ENCODE data around the gene ROM1.

Gene ROM1

GRCh38 chr11:62646825-62647608, 34.0 kb downstream of the ROM1 start:
- no peak overlapping the region for H3K14ac ChIP-seq (ENCODE audit: low read length in 2 of 2)
- H4K91ac ChIP-seq (ENCODE audit: low read length), result peak overlapping the region; percentile 53
- no peak overlapping the region for H2AFZ ChIP-seq (ENCODE audit: low read depth, low read length)
- WGBS, result 78% methylated on average over 31 of the region's 32 CpGs
- H2BK15ac ChIP-seq (ENCODE audit: low read depth, poor library complexity, severe bottlenecking), result peak overlapping the region; percentile 12
- no peak for DNase-seq
- no peak overlapping the region for H2BK120ac ChIP-seq (ENCODE audit: low read depth, low read length)
- peaks cover 14% of the 10 kb centered on the region for H3K4me1 ChIP-seq (ENCODE audit: control insufficient read depth, insufficient read depth, low read depth, low read length)
- no peak overlapping the region for H2AK5ac ChIP-seq (ENCODE audit: low read length, severe bottlenecking)
- no peak overlapping the region for H4K8ac ChIP-seq (ENCODE audit: low read length)
- H3K23ac ChIP-seq (ENCODE audit: low read length in 2 of 2), result no peak overlapping the region
- H3K79me1 ChIP-seq (replicated peaks; ENCODE audit: low read length, poor library complexity, severe bottlenecking), result peaks cover 21% of the 10 kb centered on the region
- peak overlapping the region in 1 of 2 experiments; percentile 95 for H3K4me3 ChIP-seq (ENCODE audit: insufficient read depth in 1 of 2, low read depth in 1 of 2, low read length in 2 of 2)
- H3K4ac ChIP-seq (ENCODE audit: low read depth in 1 of 2, low read length in 2 of 2), result no peak overlapping the region
- H3K18ac ChIP-seq (ENCODE audit: low read depth in 1 of 2, low read length in 2 of 2), result no peak overlapping the region
- no peak overlapping the region for H2BK5ac ChIP-seq (ENCODE audit: low read depth, low read length, poor library complexity, severe bottlenecking)
- peak overlapping the region; percentile 65 for H3K9ac ChIP-seq (ENCODE audit: low read length)
- peaks cover 45 to 50% of the 10 kb centered on the region in 2 experiments for H3K36me3 ChIP-seq (ENCODE audit: control insufficient read depth in 1 of 2, insufficient read depth in 2 of 2, low read depth in 1 of 2, low read length in 2 of 2)
- no peaks in the 10 kb centered on the region for H3K27me3 ChIP-seq (ENCODE audit: control insufficient read depth in 1 of 2, insufficient read depth in 1 of 2, low read length in 2 of 2)
- no peak overlapping the region for H3K27ac ChIP-seq (ENCODE audit: low read length, poor library complexity, severe bottlenecking)
- H3K4me2 ChIP-seq (ENCODE audit: low read length, poor library complexity, severe bottlenecking), result peak overlapping the region; percentile 1
- H3K9me3 ChIP-seq (ENCODE audit: control insufficient read depth, low read length), result no peaks in the 10 kb centered on the region
- H2BK12ac ChIP-seq (ENCODE audit: low read length in 2 of 2), result peak overlapping the region in 1 of 2 experiments; percentile 71

- Histone ChIP-seq H3K9me3 (ENCODE audit: control insufficient read depth, low read length) (no peaks in the 10 kb centered on the region), H4K91ac (ENCODE audit: low read length) (no peak overlapping the region), H3K18ac (ENCODE audit: low read depth in 1 of 2, low read length in 2 of 2) (no peak overlapping the region), H3K36me3 (ENCODE audit: control insufficient read depth in 1 of 2, insufficient read depth in 2 of 2, low read depth in 1 of 2, low read length in 2 of 2) (peaks cover 45 to 49% of the 10 kb centered on the region in 2 experiments), H3K27ac (ENCODE audit: low read length, poor library complexity, severe bottlenecking) (no peak overlapping the region), H2AFZ (ENCODE audit: low read depth, low read length) (no peak overlapping the region), H3K4ac (ENCODE audit: low read depth in 1 of 2, low read length in 2 of 2) (no peak overlapping the region), H3K79me1 (replicated peaks; ENCODE audit: low read length, poor library complexity, severe bottlenecking) (peaks cover 21% of the 10 kb centered on the region), H3K27me3 (ENCODE audit: control insufficient read depth in 1 of 2, insufficient read depth in 1 of 2, low read length in 2 of 2) (no peaks in the 10 kb centered on the region), H3K4me1 (ENCODE audit: control insufficient read depth, insufficient read depth, low read depth, low read length) (peaks cover 14% of the 10 kb centered on the region), H2BK15ac (ENCODE audit: low read depth, poor library complexity, severe bottlenecking) (peak overlapping the region; percentile 56), H2AK5ac (ENCODE audit: low read length, severe bottlenecking) (no peak overlapping the region), H2BK12ac (ENCODE audit: low read length in 2 of 2) (no peak overlapping the region), H3K9ac (ENCODE audit: low read length) (peak overlapping the region; percentile 65), H3K14ac (ENCODE audit: low read length in 2 of 2) (no peak overlapping the region), H4K8ac (ENCODE audit: low read length) (no peak overlapping the region), H3K23ac (ENCODE audit: low read length in 2 of 2) (no peak overlapping the region), H2BK5ac (ENCODE audit: low read depth, low read length, poor library complexity, severe bottlenecking) (no peak overlapping the region), H3K4me3 (ENCODE audit: insufficient read depth in 1 of 2, low read depth in 1 of 2, low read length in 2 of 2) (no peak overlapping the region), H3K4me2 (ENCODE audit: low read length, poor library complexity, severe bottlenecking) (no peak overlapping the region), H2BK120ac (ENCODE audit: low read depth, low read length) (no peak overlapping the region)
- no peak for DNase-seq
- WGBS, result 92% methylated on average over 6 of the region's 6 CpGs
Observed at GRCh38 chr11:62647609-62648005, 34.5 kb downstream of the ROM1 start.

DNA sequence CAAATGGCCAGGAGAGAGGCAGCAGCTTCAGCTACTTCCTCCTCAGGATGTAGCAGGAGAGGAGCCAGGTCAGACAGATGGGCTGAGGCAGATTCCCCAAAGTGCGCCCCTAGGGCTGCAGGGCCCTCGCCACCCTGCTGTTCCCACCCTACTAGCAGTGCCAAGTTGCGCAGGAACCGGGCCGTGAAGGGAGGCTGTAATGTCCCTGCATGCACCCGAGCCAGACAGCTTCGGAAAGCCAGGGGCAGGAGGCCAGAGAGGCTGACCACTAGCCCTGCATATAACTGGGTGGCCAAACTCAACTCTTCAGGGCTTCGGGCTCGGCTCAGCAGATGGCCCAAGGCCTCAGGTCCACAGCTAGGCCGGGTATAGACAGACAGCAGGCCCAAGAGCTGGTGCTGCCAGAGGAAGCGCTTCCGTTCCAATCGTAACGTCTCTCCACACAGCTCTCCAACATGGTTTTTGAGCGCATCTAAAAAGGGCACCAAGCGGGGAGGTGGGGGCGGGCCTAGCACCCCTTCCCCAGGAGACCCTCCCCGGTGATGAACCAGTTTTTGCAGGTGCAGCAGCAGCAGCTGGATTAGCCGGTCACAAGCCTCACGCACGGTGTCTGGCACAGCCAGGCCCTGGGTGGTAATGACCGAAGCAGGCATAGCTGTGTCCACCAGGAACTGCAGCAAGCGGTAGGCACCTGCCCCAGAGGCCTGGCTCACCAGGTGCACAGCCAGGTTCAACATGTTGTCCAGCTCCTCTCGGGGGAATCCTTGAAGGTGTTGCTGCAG, 35.3 kb downstream of the ROM1 start:
- Histone ChIP-seq H2AK5ac (ENCODE audit: low read length, severe bottlenecking) (no peak overlapping the region), H3K4me1 (ENCODE audit: control insufficient read depth, insufficient read depth, low read depth, low read length) (peaks cover 14% of the 10 kb centered on the region), H3K36me3 (ENCODE audit: control insufficient read depth in 1 of 2, insufficient read depth in 2 of 2, low read depth in 1 of 2, low read length in 2 of 2) (peaks cover 43% of the 10 kb centered on the region in 2 experiments), H3K18ac (ENCODE audit: low read depth in 1 of 2, low read length in 2 of 2) (no peak overlapping the region), H3K27me3 (ENCODE audit: control insufficient read depth in 1 of 2, insufficient read depth in 1 of 2, low read length in 2 of 2) (no peaks in the 10 kb centered on the region), H2BK12ac (ENCODE audit: low read length in 2 of 2) (no peak overlapping the region), H3K4me3 (ENCODE audit: insufficient read depth in 1 of 2, low read depth in 1 of 2, low read length in 2 of 2) (no peak overlapping the region), H3K14ac (ENCODE audit: low read length in 2 of 2) (no peak overlapping the region), H3K23ac (ENCODE audit: low read length in 2 of 2) (no peak overlapping the region), H4K91ac (ENCODE audit: low read length) (no peak overlapping the region), H3K9me3 (ENCODE audit: control insufficient read depth, low read length) (no peaks in the 10 kb centered on the region), H3K27ac (ENCODE audit: low read length, poor library complexity, severe bottlenecking) (no peak overlapping the region), H3K4ac (ENCODE audit: low read depth in 1 of 2, low read length in 2 of 2) (no peak overlapping the region), H3K9ac (ENCODE audit: low read length) (peak overlapping the region; percentile 65), H2BK15ac (ENCODE audit: low read depth, poor library complexity, severe bottlenecking) (peak overlapping the region; percentile 56), H3K79me1 (replicated peaks; ENCODE audit: low read length, poor library complexity, severe bottlenecking) (peaks cover 24% of the 10 kb centered on the region), H4K8ac (ENCODE audit: low read length) (no peak overlapping the region), H2AFZ (ENCODE audit: low read depth, low read length) (no peak overlapping the region), H2BK5ac (ENCODE audit: low read depth, low read length, poor library complexity, severe bottlenecking) (no peak overlapping the region), H3K4me2 (ENCODE audit: low read length, poor library complexity, severe bottlenecking) (no peak overlapping the region), H2BK120ac (ENCODE audit: low read depth, low read length) (no peak overlapping the region)
- DNase-seq, result no peak
- 96% methylated on average over 24 of the region's 24 CpGs for WGBS

GRCh38 chr11:62648967-62649364, 35.9 kb downstream of the ROM1 start:
- no peak overlapping the region for H3K18ac ChIP-seq (ENCODE audit: low read depth in 1 of 2, low read length in 2 of 2)
- H3K14ac ChIP-seq (ENCODE audit: low read length in 2 of 2), result no peak overlapping the region
- H3K4me2 ChIP-seq (ENCODE audit: low read length, poor library complexity, severe bottlenecking), result no peak overlapping the region
- H4K91ac ChIP-seq (ENCODE audit: low read length), result no peak overlapping the region
- no peak overlapping the region for H3K23ac ChIP-seq (ENCODE audit: low read length in 2 of 2)
- no peak overlapping the region for H3K9ac ChIP-seq (ENCODE audit: low read length)
- no peak overlapping the region for H2BK15ac ChIP-seq (ENCODE audit: low read depth, poor library complexity, severe bottlenecking)
- H2AFZ ChIP-seq (ENCODE audit: low read depth, low read length), result no peak overlapping the region
- H3K4ac ChIP-seq (ENCODE audit: low read depth in 1 of 2, low read length in 2 of 2), result no peak overlapping the region
- H3K36me3 ChIP-seq (ENCODE audit: control insufficient read depth in 1 of 2, insufficient read depth in 2 of 2, low read depth in 1 of 2, low read length in 2 of 2), result peaks cover 37% of the 10 kb centered on the region in 2 experiments
- no peak overlapping the region for H2AK5ac ChIP-seq (ENCODE audit: low read length, severe bottlenecking)
- no peaks in the 10 kb centered on the region for H3K9me3 ChIP-seq (ENCODE audit: control insufficient read depth, low read length)
- H2BK12ac ChIP-seq (ENCODE audit: low read length in 2 of 2), result no peak overlapping the region
- no peak overlapping the region for H2BK5ac ChIP-seq (ENCODE audit: low read depth, low read length, poor library complexity, severe bottlenecking)
- 94% methylated on average over 9 of the region's 11 CpGs for WGBS
- H3K79me1 ChIP-seq (replicated peaks; ENCODE audit: low read length, poor library complexity, severe bottlenecking), result peaks cover 24% of the 10 kb centered on the region
- DNase-seq, result no peak
- peaks cover 16% of the 10 kb centered on the region for H3K4me1 ChIP-seq (ENCODE audit: control insufficient read depth, insufficient read depth, low read depth, low read length)
- H3K27me3 ChIP-seq (ENCODE audit: control insufficient read depth in 1 of 2, insufficient read depth in 1 of 2, low read length in 2 of 2), result no peaks in the 10 kb centered on the region
- no peak overlapping the region for H2BK120ac ChIP-seq (ENCODE audit: low read depth, low read length)
- H3K27ac ChIP-seq (ENCODE audit: low read length, poor library complexity, severe bottlenecking), result no peak overlapping the region
- H4K8ac ChIP-seq (ENCODE audit: low read length), result no peak overlapping the region
- no peak overlapping the region for H3K4me3 ChIP-seq (ENCODE audit: insufficient read depth in 1 of 2, low read depth in 1 of 2, low read length in 2 of 2)

All from mesenchymal stem cell (in vitro differentiated cells and primary cell).